SK-N-SH (cell line): Measurements from ENCODE around the gene CYP21A2.
"Not testable (repeated sequence)": the region's sequence is repeated elsewhere in the genome, so short reads cannot be mapped to it uniquely, and the experiment has no call there.

Experiments
- CTCF ChIP-seq: fragments of 200-600 bp; sonication (generic); IDR thresholded peaks from 2 replicates; pipeline ENCODE4 v1.6.1; 2017; ENCODE audit warnings: antibody characterized with exemption, mild to moderate bottlenecking, moderate library complexity
- MEF2A ChIP-seq: IDR thresholded peaks from 2 replicates; pipeline ENCODE4 v1.4.0; 2012; ENCODE audit warnings: low read depth, borderline replicate concordance
- NFIC ChIP-seq: IDR thresholded peaks from 2 replicates; pipeline ENCODE4 v1.4.0; 2012; ENCODE audit warnings: borderline replicate concordance
- POLR2AphosphoS5 ChIP-seq: IDR thresholded peaks from 2 replicates; pipeline ENCODE4 v1.6.1; 2012; ENCODE audit warnings: low read depth, low read length
- RFX5 ChIP-seq: IDR thresholded peaks from 2 replicates; pipeline ENCODE4 v1.6.1; 2012; ENCODE audit warnings: mild to moderate bottlenecking, improper control_type of control experiment, low read length
- SMC3 ChIP-seq: IDR thresholded peaks from 2 replicates; pipeline ENCODE4 v1.6.1; 2012; ENCODE audit warnings: low read depth, low read length, improper control_type of control experiment
- TF ChIP-seq, protein P1 (sequence below): IDR thresholded peaks from 2 replicates; pipeline ENCODE4 v1.4.0; 2012; ENCODE audit warnings: low read depth, borderline replicate concordance

DNA sequence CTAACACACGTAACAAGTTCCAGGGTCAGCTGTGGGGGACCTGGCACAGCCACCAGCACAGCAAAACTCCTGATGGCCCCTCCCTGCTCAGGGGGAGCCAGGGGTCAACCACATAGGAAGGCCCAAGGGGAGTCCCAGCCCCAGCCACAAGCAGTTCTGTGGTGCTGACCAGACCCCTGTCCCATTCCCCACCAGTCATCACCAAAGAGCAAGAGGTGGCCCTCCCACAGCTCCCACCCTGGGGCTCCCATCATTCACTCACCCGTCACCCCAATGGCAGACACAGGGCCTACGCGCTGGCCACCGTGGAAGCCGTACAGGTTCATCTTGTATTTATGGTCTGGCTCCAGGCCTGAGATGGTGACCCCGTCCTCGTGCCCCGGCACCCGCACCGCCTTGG, 11.5 kb downstream of the CYP21A2 start:
- TF ChIP-seq MEF2A, SMC3, POLR2AphosphoS5, CTCF, RFX5, NFIC: not testable (repeated sequence)
- TF ChIP-seq, protein P1, sequence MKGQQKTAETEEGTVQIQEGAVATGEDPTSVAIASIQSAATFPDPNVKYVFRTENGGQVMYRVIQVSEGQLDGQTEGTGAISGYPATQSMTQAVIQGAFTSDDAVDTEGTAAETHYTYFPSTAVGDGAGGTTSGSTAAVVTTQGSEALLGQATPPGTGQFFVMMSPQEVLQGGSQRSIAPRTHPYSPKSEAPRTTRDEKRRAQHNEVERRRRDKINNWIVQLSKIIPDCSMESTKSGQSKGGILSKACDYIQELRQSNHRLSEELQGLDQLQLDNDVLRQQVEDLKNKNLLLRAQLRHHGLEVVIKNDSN: not testable (repeated sequence)
